Osteocyte (in vitro differentiated cells): ENCODE results near the gene BSN. TPM values are rescaled to one million over a fixed set of nuclear protein-coding genes. Genes with fewer than 3 reads are reported as not detected.

Experiments used
- DNase-seq: peaks from one replicate; pipeline ENCODE4 v3.0.0; 2021; ENCODE audit warnings: mixed read lengths; ENCODE audit not compliant: unreplicated experiment; ENCODE audit errors: extremely low spot score
- H3K27ac Mint-ChIP-seq: one replicate; pipeline ENCODE4 v1.8.0; 2021; ENCODE audit warnings: mild to moderate bottlenecking, mixed read lengths; ENCODE audit not compliant: unreplicated experiment
- H3K27me3 Mint-ChIP-seq: one replicate; pipeline ENCODE4 v1.8.0; 2021; ENCODE audit warnings: mixed read lengths; ENCODE audit not compliant: unreplicated experiment
- H3K36me3 Mint-ChIP-seq: one replicate; pipeline ENCODE4 v1.8.0; 2021; ENCODE audit warnings: mixed read lengths; ENCODE audit not compliant: unreplicated experiment
- H3K4me1 Mint-ChIP-seq: one replicate; pipeline ENCODE4 v1.8.0; 2021; ENCODE audit warnings: mixed read lengths; ENCODE audit not compliant: unreplicated experiment
- H3K4me3 Mint-ChIP-seq: one replicate; pipeline ENCODE4 v1.8.0; 2021; ENCODE audit warnings: mild to moderate bottlenecking, moderate library complexity, mixed read lengths; ENCODE audit not compliant: unreplicated experiment
- H3K9me3 Mint-ChIP-seq: one replicate; pipeline ENCODE4 v1.8.0; 2021; ENCODE audit warnings: mixed read lengths; ENCODE audit not compliant: unreplicated experiment
- total RNA-seq: library from RNA; stranded (reverse); gene quantifications from 2 replicates; pipeline ENCODE4 v1.2.1, GENCODE V29; 2021
- TF ChIP-seq, protein P1 (sequence below): fragments of 200-600 bp; sonication (generic); IDR thresholded peaks from 2 replicates; pipeline ENCODE4 v1.5.0; 2021; ENCODE audit warnings: antibody characterized with exemption, mild to moderate bottlenecking, moderate library complexity

BSN gene
- total RNA-seq, 1 donor from 2014 or later, result 0.64 TPM

GRCh38 chr3:49699281-49699979 is 145.2 kb downstream of the BSN start:
- H3K4me3 Mint-ChIP-seq, result no peak overlapping the region
- DNase-seq, result no peak
- peaks cover 10% of the 10 kb centered on the region for H3K36me3 Mint-ChIP-seq
- peak overlapping the region; percentile 38 for H3K27ac Mint-ChIP-seq
- H3K4me1 Mint-ChIP-seq, result peaks cover 5% of the 10 kb centered on the region
- TF ChIP-seq, protein P1, sequence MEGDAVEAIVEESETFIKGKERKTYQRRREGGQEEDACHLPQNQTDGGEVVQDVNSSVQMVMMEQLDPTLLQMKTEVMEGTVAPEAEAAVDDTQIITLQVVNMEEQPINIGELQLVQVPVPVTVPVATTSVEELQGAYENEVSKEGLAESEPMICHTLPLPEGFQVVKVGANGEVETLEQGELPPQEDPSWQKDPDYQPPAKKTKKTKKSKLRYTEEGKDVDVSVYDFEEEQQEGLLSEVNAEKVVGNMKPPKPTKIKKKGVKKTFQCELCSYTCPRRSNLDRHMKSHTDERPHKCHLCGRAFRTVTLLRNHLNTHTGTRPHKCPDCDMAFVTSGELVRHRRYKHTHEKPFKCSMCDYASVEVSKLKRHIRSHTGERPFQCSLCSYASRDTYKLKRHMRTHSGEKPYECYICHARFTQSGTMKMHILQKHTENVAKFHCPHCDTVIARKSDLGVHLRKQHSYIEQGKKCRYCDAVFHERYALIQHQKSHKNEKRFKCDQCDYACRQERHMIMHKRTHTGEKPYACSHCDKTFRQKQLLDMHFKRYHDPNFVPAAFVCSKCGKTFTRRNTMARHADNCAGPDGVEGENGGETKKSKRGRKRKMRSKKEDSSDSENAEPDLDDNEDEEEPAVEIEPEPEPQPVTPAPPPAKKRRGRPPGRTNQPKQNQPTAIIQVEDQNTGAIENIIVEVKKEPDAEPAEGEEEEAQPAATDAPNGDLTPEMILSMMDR, result no peak
- H3K27me3 Mint-ChIP-seq, result no peaks in the 10 kb centered on the region
- H3K9me3 Mint-ChIP-seq, result no peaks in the 10 kb centered on the region

DNA sequence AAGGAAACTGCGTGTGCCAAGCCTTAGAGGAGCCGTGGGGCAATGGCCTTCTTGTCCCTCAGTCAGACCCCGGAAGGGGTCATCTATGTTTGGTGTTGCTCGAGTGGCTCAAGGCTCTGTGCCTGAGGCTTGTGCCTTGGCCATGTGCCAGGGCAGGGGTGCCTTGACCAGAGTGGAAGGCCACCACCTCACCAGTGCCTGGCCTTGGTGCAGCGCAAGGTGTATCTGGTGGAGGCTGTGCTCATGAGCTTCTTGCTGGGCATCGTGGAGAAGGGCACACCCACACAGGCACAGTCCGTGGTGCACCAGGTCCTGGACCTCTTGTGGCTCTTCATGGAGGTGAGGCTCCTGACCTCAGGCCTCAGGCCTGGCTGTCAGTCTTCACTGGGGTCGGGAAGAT is 145.7 kb downstream of the BSN start:
- peaks cover 10% of the 10 kb centered on the region for H3K36me3 Mint-ChIP-seq
- DNase-seq, result no peak
- H3K27me3 Mint-ChIP-seq, result no peaks in the 10 kb centered on the region
- peaks cover 5% of the 10 kb centered on the region for H3K4me1 Mint-ChIP-seq
- H3K27ac Mint-ChIP-seq, result no peak overlapping the region
- TF ChIP-seq, protein P1, result no peak
- H3K9me3 Mint-ChIP-seq, result no peaks in the 10 kb centered on the region
- no peak overlapping the region for H3K4me3 Mint-ChIP-seq

DNA sequence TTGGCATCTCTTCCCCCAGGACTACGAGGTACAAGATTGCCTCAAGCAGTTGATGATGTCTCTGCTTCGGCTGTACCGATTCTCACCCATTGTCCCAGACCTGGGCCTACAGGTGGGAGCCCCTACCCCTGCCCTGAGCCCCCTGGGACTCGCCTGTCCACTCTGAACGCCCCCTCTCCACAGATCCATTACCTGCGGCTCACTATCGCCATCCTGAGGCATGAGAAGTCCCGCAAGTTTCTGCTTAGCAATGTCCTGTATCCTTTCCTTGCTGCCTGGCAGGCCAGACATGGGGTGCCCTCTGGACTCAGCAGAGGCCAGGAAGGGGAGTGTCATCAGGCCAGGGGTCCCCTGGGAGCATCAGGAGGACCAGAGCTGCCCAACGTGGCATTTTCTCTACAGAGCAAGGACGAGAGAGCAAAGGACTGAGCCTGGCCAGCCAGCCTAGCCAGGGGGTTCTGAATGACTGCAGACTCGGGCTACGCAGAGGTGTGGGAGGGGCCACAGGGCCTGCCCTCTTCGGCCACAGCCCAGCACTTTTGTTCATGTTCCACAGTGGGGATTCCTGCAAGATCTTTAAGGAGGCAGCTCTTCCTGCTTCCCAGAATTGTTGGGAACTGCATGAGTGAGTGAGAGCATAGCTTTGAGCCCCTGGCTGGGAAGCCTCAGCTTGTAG is 146.3 kb downstream of the BSN start:
- Mint-ChIP-seq H3K4me3 (no peak overlapping the region), H3K27ac (no peak overlapping the region), H3K9me3 (no peaks in the 10 kb centered on the region), H3K4me1 (peaks cover 5% of the 10 kb centered on the region), H3K27me3 (no peaks in the 10 kb centered on the region), H3K36me3 (peaks cover 10% of the 10 kb centered on the region)
- no peak for DNase-seq
- TF ChIP-seq, protein P1, result no peak

- TF ChIP-seq, protein P1, result peak; percentile 49
- Mint-ChIP-seq H3K36me3 (peaks cover 10% of the 10 kb centered on the region), H3K27ac (no peak overlapping the region), H3K4me1 (peaks cover 5% of the 10 kb centered on the region), H3K4me3 (no peak overlapping the region), H3K9me3 (no peaks in the 10 kb centered on the region), H3K27me3 (no peaks in the 10 kb centered on the region)
- no peak for DNase-seq
Measured at GRCh38 chr3:49701388-49702077, 147.3 kb downstream of the BSN start.

- Mint-ChIP-seq H3K4me1 (peaks cover 5% of the 10 kb centered on the region), H3K9me3 (no peaks in the 10 kb centered on the region), H3K4me3 (no peak overlapping the region), H3K36me3 (peaks cover 10% of the 10 kb centered on the region), H3K27me3 (no peaks in the 10 kb centered on the region), H3K27ac (no peak overlapping the region)
- TF ChIP-seq, protein P1, result no peak
- DNase-seq, result no peak
Measured at GRCh38 chr3:49702672-49703071, 148.4 kb downstream of the BSN start.
